Keratinocyte (primary cell): ENCODE measurements around the gene TRAP1. TPM values are rescaled to one million over a fixed set of nuclear protein-coding genes. Genes with fewer than 3 reads are reported as not detected.

Experiments
- DNase-seq: peaks from one replicate; pipeline ENCODE4 v3.0.0-alpha.2; 2011; ENCODE audit warnings: low read depth, missing footprints, low spot score
- FAIRE-seq: peaks from 2 replicates; lab custom pipeline; 2011; peaks lifted over from hg19 to GRCh38; lab: Jason Lieb, UNC
- H2AFZ ChIP-seq: 2 replicates; pipeline ENCODE4 v1.6.0; 2012; ENCODE audit warnings: low read length, control low read depth, inconsistent platforms; ENCODE audit not compliant: control insufficient read depth
- H3K27ac ChIP-seq: 2 replicates; pipeline ENCODE4 v1.5.1; 2011; ENCODE audit warnings: low read length; ENCODE audit not compliant: control insufficient read depth, insufficient read depth
- H3K27me3 ChIP-seq: 3 replicates; pipeline ENCODE4 v1.6.0; 2011; ENCODE audit warnings: low read length; ENCODE audit not compliant: control insufficient read depth, insufficient read depth; ENCODE audit errors: extremely low read depth
- H3K36me3 ChIP-seq, 2 experiments: 2 replicates in 1 of 2; 3 replicates in 1 of 2; pipeline ENCODE4 v1.5.1; 2011; ENCODE audit warnings: low read length in 2 of 2, mild to moderate bottlenecking in 1 of 2; ENCODE audit not compliant: control insufficient read depth in 2 of 2, insufficient read depth in 2 of 2; ENCODE audit errors: extremely low read depth in 1 of 2
- H3K4me1 ChIP-seq: 3 replicates; pipeline ENCODE4 v1.5.1; 2011; ENCODE audit warnings: low read length; ENCODE audit not compliant: control insufficient read depth, insufficient read depth; ENCODE audit errors: extremely low read depth
- H3K4me2 ChIP-seq: 3 replicates; pipeline ENCODE4 v1.6.0; 2011; ENCODE audit warnings: low read depth, low read length; ENCODE audit not compliant: control insufficient read depth, insufficient read depth; ENCODE audit errors: extremely low read depth
- H3K4me3 ChIP-seq, 3 experiments: fragments of 200-600 bp in 1 of 3; sonication (generic) in 1 of 3; 2 replicates in 2 of 3; 3 replicates in 1 of 3; pipeline ENCODE4 v1.5.1; 2011 to 2016; ENCODE audit warnings: low read length in 3 of 3, mild to moderate bottlenecking in 3 of 3, control low read depth in 2 of 3, inconsistent platforms in 1 of 3, low read depth in 1 of 3, mixed read lengths in 1 of 3, mixed run types in 1 of 3, moderate library complexity in 1 of 3; ENCODE audit not compliant: control insufficient read depth in 2 of 3, insufficient read depth in 2 of 3; ENCODE audit errors: extremely low read depth in 1 of 3
- H3K79me2 ChIP-seq: 2 replicates; pipeline ENCODE4 v1.6.0; 2012; ENCODE audit warnings: low read length; ENCODE audit not compliant: control insufficient read depth, insufficient read depth
- H3K9ac ChIP-seq: 3 replicates; pipeline ENCODE4 v1.6.0; 2011; ENCODE audit warnings: low read length; ENCODE audit not compliant: control insufficient read depth, insufficient read depth; ENCODE audit errors: extremely low read depth
- H3K9me1 ChIP-seq: 3 replicates; pipeline ENCODE4 v1.6.0; 2011; ENCODE audit warnings: low read length; ENCODE audit not compliant: control insufficient read depth, insufficient read depth; ENCODE audit errors: extremely low read depth
- H3K9me3 ChIP-seq: 2 replicates; pipeline ENCODE4 v1.5.1; 2012; ENCODE audit warnings: low read depth, low read length; ENCODE audit not compliant: control insufficient read depth
- H4K20me1 ChIP-seq: 3 replicates; pipeline ENCODE4 v1.6.0; 2011; ENCODE audit warnings: low read length; ENCODE audit not compliant: control insufficient read depth, insufficient read depth; ENCODE audit errors: extremely low read depth
- EZH2 ChIP-seq: IDR thresholded peaks from one replicate; pipeline ENCODE4 v1.6.1; 2012; ENCODE audit warnings: inconsistent platforms, mild to moderate bottlenecking, low read length, moderate library complexity
- dilution Hi-C: fragments of 300-500 bp; cut with MboI; formaldehyde crosslinking; loops from one replicate; pipeline ENCODE4 v1.7.0; 2020; ENCODE audit warnings: low sequenced_read_pairs; ENCODE audit not compliant: extremely low pct_ligation_motif_present
- polyA plus RNA-seq, 5 experiments: library from polyadenylated mRNA; depleted of rRNA in 3 of 5; stranded (reverse) in 3 of 5; stranded (forward) in 1 of 5; unstranded in 1 of 5; fragments of >200 nt; gene quantifications; 1 replicate in 1 of 5; 2 replicates in 3 of 5; 3 replicates in 1 of 5; pipeline versions ENCODE4 v1.2.1 to v1.2.3, GENCODE V29; 2011 to 2012; ENCODE audit warnings: missing spikeins in 2 of 5, low read depth in 1 of 5, low replicate concordance in 1 of 5
- TF ChIP-seq, protein P1 (sequence below), 3 experiments: IDR thresholded peaks in 1 of 3; conservative IDR thresholded peaks in 1 of 3; optimal IDR thresholded peaks in 1 of 3; 2 replicates in 2 of 3; 3 replicates in 1 of 3; pipeline versions ENCODE3 to v1.5.1; 2011; ENCODE audit warnings: low read length in 3 of 3, mild to moderate bottlenecking in 3 of 3, moderate library complexity in 2 of 3, control low read depth in 1 of 3, inconsistent platforms in 1 of 3; ENCODE audit not compliant: insufficient read depth in 2 of 3; ENCODE audit errors: extremely low read depth in 1 of 3

TRAP1 gene
- polyA plus RNA-seq, 1 donor (not counting 4 experiments of a cell fraction or from before 2014, with no cell fraction given) = 106 TPM

GRCh38 chr16:3754081-3754703 is 36.9 kb upstream of the TRAP1 start:
- Histone ChIP-seq H3K36me3 (peaks cover 18 to 27% of the 10 kb centered on the region in 2 experiments), H3K79me2 (no peaks in the 10 kb centered on the region), H3K4me3 (no peak overlapping the region), H3K4me1 (no peaks in the 10 kb centered on the region), H3K27me3 (no peaks in the 10 kb centered on the region), H3K9me3 (no peaks in the 10 kb centered on the region), H3K27ac (no peak overlapping the region), H4K20me1 (no peaks in the 10 kb centered on the region), H2AFZ (no peak overlapping the region), H3K9ac (no peak overlapping the region), H3K9me1 (no peaks in the 10 kb centered on the region), H3K4me2 (no peak overlapping the region)
- no peak for FAIRE-seq
- TF ChIP-seq, protein P1, sequence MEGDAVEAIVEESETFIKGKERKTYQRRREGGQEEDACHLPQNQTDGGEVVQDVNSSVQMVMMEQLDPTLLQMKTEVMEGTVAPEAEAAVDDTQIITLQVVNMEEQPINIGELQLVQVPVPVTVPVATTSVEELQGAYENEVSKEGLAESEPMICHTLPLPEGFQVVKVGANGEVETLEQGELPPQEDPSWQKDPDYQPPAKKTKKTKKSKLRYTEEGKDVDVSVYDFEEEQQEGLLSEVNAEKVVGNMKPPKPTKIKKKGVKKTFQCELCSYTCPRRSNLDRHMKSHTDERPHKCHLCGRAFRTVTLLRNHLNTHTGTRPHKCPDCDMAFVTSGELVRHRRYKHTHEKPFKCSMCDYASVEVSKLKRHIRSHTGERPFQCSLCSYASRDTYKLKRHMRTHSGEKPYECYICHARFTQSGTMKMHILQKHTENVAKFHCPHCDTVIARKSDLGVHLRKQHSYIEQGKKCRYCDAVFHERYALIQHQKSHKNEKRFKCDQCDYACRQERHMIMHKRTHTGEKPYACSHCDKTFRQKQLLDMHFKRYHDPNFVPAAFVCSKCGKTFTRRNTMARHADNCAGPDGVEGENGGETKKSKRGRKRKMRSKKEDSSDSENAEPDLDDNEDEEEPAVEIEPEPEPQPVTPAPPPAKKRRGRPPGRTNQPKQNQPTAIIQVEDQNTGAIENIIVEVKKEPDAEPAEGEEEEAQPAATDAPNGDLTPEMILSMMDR (optimal IDR thresholded peaks at IDR 0.05 in 1 of 3, IDR thresholded peaks at IDR 0.05 in 1 of 3, conservative IDR thresholded peaks at IDR 0.05 in 1 of 3; ENCODE audit: extremely low read depth in 1 of 3, insufficient read depth in 2 of 3, low read length in 3 of 3) = no peak
- no peak for TF ChIP-seq EZH2
- no peak for DNase-seq
- dilution Hi-C loops = no loop called here

- no peaks in the 10 kb centered on the region for H3K79me2 ChIP-seq
- H3K27ac ChIP-seq = no peak overlapping the region
- H3K9me3 ChIP-seq = no peaks in the 10 kb centered on the region
- FAIRE-seq = no peak
- no peak overlapping the region for H3K4me3 ChIP-seq
- dilution Hi-C loops = no loop called here
- no peaks in the 10 kb centered on the region for H3K27me3 ChIP-seq
- H3K4me1 ChIP-seq = no peaks in the 10 kb centered on the region
- H3K9me1 ChIP-seq = no peaks in the 10 kb centered on the region
- no peak overlapping the region for H3K9ac ChIP-seq
- H4K20me1 ChIP-seq = no peaks in the 10 kb centered on the region
- DNase-seq = no peak
- no peak overlapping the region for H3K4me2 ChIP-seq
- TF ChIP-seq, protein P1 (optimal IDR thresholded peaks at IDR 0.05 in 1 of 3, IDR thresholded peaks at IDR 0.05 in 1 of 3, conservative IDR thresholded peaks at IDR 0.05 in 1 of 3; ENCODE audit: extremely low read depth in 1 of 3, insufficient read depth in 2 of 3, low read length in 3 of 3) = no peak
- TF ChIP-seq EZH2 = no peak
- H3K36me3 ChIP-seq = peaks cover 21 to 22% of the 10 kb centered on the region in 2 experiments
- no peak overlapping the region for H2AFZ ChIP-seq
These were observed 35.7 kb upstream of the TRAP1 start for GRCh38 chr16:3752984-3753383.
